GM21723 (cell line): ENCODE measurements around the gene MRPL10.
"Not testable (repeated sequence)": the region's sequence is repeated elsewhere in the genome, so short reads cannot be mapped to it uniquely, and the experiment has no call there.

Experiments
- ATAC-seq: cut with Tn5 transposase; IDR thresholded peaks from one replicate; pipeline ENCODE4 v1.9.1; 2021; ENCODE audit warnings: mild to moderate bottlenecking, moderate library complexity; ENCODE audit not compliant: unreplicated experiment

The MRPL10 gene

DNA sequence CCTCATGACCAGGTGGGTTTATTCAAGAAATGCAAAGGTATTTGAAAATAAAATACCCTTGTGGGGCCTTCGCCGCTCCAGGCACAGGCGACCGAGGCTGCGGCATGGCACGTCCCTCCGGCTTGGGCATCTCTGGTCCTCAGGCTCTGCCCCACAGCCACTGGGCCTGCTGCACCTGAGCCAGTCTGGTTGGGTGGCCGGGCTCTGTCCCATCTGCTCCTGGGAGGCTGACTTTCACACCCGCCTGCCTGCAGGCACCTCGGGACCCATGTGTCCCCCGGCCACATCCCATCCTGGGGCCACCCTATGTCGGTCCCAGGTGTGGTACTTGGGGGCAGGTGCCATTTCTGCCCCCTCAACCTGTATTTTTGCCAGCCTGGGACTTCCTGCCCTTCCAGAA, 30.7 kb downstream of the MRPL10 start:
- ATAC-seq: no peak

DNA sequence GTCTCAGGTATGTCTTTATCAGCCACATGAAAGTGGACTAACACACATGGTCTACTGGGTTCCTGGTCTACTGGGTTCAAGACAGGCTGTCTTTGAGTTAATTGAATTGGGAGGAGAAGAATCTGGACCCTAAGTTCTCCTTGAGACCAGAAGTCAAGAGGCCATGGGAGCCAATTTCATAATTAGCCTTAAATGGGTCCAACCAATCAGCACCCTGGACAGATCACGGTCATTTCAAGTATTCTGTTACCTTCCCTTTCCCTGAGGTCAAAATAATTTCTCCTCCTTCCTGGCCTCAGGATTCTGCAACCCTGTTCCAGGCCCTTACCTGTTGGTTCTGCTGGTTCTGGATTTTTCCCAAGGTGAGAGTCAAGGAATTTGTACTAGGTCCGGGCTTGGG, 33.5 kb downstream of the MRPL10 start:
- no peak for ATAC-seq

DNA sequence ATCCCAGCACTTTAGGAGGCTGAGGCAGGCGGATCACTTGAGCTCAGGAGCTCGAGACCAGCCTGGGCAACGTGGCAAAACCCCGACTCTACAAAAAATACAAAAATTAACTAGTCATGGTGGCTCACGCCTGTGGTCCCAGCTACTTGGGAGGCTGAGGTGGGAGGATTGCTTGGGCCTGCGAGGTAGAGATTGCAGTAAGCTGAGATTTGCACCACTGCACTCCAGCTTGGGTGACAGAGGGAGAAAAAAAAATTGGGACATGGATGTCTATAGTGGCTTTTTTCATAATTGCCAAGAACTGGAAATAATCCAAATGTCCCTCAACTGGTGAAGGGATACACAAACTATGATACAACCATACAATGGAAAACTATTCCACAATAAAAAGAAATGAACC, 38.4 kb downstream of the MRPL10 start:
- ATAC-seq: no peak

DNA sequence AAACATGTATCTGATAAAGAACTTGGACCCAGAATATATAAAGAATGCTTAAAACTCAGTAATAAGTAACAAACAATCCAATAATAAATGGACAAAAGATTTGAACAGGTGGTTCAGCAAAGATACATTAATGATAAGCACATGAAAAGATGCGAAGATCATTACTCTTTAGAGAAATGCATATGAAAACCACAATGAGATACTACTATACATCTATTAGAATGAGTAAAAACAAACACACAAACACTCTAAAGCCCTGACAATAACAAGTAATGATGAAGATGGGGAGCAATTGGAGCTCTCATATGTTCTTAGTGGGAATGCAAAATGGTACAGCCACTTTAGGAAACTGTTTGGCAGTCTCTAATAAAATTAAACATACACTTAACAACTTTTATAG, 38.9 kb downstream of the MRPL10 start:
- ATAC-seq: no peak

DNA sequence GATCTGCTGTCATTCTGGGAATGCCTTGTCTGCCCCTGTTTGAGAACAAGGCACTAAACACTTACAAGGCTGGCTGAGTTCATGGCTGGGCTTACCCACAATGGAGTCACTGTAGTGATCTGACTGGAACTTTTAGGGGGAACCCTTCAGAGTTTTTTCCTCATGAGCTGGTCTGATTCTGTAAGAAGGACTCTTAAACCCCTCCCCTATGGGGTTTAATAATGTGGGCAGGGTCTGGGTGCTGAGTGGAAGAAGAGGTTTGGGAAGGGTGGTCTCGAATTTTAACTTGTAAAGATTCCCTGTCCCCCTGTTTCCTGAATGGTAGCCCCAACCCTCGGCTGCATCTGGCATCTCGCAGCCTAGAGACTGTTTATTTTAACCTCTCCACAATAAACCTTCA, 40.3 kb downstream of the MRPL10 start:
- ATAC-seq: no peak

DNA sequence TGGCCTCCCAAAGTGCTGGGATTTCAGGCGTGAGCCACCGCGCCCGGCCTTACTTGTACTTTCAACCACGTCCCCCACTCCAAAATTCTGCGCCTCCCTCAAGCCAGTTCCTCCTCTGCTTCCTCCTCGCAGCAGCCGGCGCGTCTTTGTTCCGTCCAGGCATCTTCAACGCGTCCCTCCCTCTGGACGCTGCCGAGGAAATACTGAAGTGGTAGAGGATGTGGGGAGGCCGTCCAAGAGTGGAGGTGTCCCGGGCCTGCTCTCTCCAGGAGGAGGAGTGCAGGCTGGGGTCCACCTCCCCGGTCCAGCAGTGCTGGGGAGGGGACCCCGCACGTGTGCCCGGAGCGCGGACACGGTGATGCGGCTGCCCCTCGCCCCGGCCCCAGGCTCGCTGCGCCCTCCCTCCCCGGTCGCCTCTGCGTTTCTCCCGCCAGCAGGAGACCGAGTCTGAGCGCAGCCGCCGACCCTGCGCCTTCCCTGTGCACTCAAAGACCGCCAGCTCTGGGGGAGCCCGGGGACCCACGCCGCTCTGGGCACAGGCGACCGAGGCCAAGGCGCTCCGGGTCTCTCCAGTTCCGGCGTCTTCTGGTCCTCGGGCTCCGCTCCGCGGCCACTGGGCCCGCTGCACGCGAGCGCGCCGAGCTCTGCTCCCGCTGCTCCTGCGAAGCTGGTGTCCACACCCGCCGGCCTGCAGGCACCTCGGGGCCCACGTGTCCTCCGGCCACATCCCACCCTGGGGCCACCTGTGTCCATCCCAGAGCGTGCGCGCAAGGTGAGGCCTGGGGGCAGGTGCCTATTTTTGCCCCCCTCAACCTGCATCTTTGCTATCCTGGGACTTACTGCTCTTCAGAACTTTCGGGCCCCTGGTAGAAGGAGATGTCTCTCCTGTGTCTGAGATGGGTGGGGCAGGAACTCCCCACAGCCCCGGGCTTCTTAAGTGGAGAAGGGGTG, 41.5 kb downstream of the MRPL10 start:
- no peak for ATAC-seq

DNA sequence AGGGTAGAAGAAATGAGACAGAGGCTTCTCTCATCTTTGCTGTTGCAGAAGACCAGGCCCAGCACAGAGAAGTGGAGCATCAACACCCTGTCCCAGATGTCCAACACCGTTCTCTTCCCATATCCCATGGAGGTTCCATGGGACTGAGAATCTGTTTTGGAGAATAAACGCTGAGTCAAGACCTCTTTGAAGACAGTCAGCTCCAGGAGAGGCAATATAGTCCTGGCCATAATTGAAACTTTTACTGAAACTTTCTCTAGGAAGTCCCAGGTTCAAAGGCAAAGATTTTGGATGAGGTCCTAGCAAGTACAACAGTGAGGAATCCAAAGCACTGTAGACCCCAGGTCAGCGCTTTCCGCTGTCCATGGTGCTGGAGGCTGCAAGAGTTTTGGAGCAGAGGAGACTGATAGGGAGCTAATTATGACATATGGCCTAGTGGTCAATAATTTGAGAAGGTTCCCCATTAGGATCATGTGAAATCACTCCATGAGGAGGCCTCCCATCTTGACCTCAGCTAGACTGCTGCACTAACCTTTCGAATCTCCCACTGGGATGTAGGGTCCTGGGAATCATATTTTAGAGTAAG, 45.7 kb downstream of the MRPL10 start:
- ATAC-seq: no peak

DNA sequence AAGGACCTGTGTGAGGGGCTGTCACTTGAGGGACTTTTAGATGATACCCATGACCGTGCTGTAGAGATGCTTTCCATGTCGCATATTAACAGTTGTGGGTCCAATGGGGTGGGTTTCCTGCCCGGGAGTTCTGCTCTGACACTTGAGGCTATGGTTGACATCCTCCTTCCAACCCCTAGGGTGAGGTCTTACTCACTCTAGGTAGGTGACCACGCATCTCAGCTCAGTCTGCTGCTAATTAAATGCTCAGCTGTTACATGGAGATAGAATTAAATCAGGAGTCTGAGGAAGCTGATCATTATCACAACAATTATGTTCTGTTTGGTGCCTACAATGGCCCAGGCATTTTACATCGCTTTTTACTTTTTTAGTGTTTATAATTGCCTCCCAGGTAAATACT, 49.9 kb downstream of the MRPL10 start:
- ATAC-seq: no peak

DNA sequence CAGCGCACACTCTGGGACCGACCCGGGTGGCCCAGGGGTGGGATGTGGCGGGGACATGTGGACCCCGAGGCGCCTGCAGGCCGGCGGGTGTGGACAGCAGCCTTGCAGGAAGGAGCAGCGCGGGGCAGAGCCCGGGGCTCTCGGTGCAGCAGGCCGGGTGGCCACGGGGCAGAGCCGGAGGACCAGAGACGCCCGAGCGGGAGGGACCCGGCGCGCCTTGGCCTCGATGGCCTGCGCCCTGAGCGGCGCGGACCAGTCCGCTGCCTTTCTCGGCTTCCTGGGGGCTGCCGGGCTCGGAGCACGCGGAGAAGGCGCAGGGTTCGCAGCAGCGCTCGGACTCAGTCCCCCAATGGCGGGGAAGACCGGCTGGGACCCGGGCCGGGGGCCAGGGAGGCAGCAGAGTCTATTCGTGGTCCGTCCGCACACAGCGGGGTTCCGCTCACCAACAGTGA, 53.1 kb downstream of the MRPL10 start:
- ATAC-seq: no peak

DNA sequence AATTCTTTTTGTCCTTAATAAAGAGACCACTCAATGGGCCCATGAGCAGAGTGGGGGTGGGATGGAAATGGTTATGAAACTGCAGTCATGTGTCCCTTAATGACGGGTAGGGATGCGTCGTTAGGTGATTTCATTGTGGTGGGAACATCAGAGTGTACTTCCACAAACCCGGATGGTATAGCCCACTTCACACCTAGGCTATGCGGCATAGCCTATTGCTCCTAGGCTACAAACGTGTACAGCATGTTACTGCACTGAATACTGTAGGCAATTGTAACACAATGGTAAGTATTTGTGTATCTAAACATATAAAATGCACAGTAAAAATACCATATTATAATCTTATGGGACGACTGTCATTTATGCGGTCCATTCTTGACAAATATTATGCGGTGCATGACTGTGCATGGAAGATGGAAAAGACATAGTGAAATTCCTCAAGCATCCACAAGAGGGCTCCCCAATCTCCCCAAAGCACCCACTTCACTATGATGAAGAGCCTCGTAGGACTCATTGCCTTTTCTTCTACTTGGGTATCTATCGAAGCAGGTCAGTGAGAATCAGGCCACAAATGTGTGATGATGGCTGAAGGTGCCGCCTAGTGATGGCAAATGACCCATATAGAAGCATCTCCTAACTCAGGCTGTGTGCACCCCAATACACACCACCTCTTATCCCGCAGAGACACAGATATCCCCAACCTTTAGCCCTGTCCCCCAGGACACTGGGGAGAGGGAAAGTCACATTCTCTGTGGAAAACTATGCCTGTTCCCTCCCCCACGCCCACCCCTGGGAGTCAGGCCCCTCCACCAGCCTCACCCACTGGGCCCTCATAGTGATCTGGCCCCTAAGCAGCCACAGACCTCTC, 54.8 kb downstream of the MRPL10 start:
- ATAC-seq: no peak

DNA sequence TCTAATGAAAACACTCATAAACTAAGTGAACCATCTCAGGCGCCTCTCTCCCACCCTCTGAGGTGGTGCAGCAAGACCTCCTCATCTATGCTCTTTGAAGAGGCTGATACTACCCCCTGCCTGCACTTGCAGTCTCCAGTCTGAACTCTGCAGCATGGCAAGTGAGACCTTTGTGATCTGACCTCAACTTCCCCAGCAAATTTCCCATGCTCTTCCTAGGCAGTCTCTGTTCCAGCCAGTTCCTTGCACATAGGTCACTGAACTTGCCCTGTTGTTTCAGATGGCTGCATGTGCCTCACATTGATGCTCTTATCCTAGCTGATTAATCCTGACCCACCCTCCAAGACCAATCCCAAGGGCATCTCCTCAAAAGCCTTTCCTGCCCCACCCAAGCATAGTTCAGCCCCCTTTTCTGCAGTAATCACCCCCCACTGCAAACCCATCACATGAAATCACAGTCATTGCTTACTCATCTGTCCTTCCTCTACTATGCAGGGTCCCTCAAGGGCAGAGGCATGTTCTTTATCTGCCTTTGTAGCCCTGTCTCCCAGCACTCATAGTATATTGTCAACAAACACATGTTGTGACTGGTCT, 56.3 kb downstream of the MRPL10 start:
- no peak for ATAC-seq

DNA sequence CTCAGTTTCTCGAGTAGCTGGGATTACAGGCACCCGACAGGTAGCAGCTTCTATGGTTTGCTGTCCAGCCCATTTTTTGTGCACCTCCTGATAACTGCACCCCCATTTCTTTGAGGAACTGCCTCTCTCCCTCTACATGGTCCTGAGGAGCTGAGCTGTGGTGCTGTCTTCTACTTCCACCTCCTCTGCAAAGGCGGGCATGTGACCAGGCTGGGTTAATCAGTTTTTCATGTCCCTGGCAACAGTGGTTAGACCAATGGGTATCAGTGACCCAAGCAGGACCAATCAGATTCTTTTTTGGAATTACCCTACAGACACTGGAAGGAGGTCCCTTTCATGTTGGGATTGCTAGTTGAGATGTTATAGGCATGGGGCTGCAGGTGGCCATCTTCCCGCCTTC, 57.0 kb downstream of the MRPL10 start:
- ATAC-seq: no peak

DNA sequence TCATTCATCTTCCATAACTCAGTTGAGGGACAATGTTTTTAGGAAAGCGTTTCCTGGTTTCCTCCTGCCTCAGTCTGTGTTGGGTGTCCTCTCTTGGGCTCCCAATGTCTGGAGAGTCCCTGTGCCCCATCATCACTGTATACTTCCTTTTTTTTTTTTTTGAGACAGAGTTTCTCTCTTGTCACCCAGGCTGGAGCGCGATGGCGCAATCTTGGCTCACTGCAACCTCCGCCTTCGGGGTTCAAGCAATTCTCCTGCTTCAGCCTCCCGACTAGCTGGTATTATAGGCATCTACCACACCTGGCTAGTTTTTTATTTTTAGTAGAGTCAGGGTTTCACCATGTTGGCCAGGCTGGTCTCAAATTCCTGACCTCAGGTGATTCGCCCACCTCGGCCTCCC, 57.7 kb downstream of the MRPL10 start:
- not testable (repeated sequence) for ATAC-seq
